CD4-positive, alpha-beta memory T cell (primary cell): ENCODE measurements around the gene B3GNT3. TPM values are rescaled to one million over a fixed set of nuclear protein-coding genes. Genes with fewer than 3 reads are reported as not detected.
A peak's percentile ranks its signal among the peaks of the same experiment; 100 is the strongest.
"Not testable (repeated sequence)": the region's sequence is repeated elsewhere in the genome, so short reads cannot be mapped to it uniquely, and the experiment has no call there.

Source experiments
- CTCF ChIA-PET: fragments of 350-600 bp; sonication (Branson Sonifier 250); formaldehyde crosslinking; loops from one replicate; lab custom pipeline; 2021; ENCODE audit warnings: inconsistent platforms; ENCODE audit not compliant: partially characterized antibody; lab: Charles Lee
- POLR2A ChIA-PET: fragments of 350-600 bp; sonication (Branson Sonifier 250); formaldehyde crosslinking; loops from one replicate; lab custom pipeline; 2021; ENCODE audit not compliant: partially characterized antibody; lab: Charles Lee
- DNase-seq, 5 donors: peaks; one replicate each; pipeline versions ENCODE4 v3.0.0 to v3.0.0-alpha.2; 2020 to 2022; ENCODE audit warnings: mixed read lengths in 1 of 5
- H3K27ac ChIP-seq: one replicate; pipeline ENCODE4 v1.7.0; 2013; ENCODE audit warnings: low read depth, low read length
- H3K27me3 ChIP-seq: 2 replicates; pipeline ENCODE4 v1.7.0; 2013; ENCODE audit warnings: mild to moderate bottlenecking, low read length, moderate library complexity; ENCODE audit not compliant: insufficient read depth
- H3K36me3 ChIP-seq: 2 replicates; pipeline ENCODE4 v1.7.0; 2013; ENCODE audit warnings: mild to moderate bottlenecking, low read length, moderate library complexity; ENCODE audit not compliant: insufficient read depth
- H3K4me1 ChIP-seq: 2 replicates; pipeline ENCODE4 v1.7.0; 2013; ENCODE audit warnings: mild to moderate bottlenecking, low read length, moderate library complexity; ENCODE audit not compliant: insufficient read depth
- H3K4me3 ChIP-seq, 2 donors: one replicate each; pipeline ENCODE4 v1.7.0; 2013; ENCODE audit warnings: low read length in 2 of 2, mild to moderate bottlenecking in 1 of 2
- H3K9me3 ChIP-seq, 2 donors: one replicate each; pipeline ENCODE4 v1.7.0; 2013; ENCODE audit warnings: low read length in 2 of 2, control low read depth in 1 of 2; ENCODE audit not compliant: control insufficient read depth in 1 of 2
- H3K27ac Mint-ChIP-seq, 7 donors: one replicate each; pipeline ENCODE4 v1.8.0; 2020 to 2021; ENCODE audit warnings: mixed read lengths in 7 of 7, mild to moderate bottlenecking in 6 of 7, inconsistent platforms in 3 of 7, moderate library complexity in 3 of 7
- H3K27me3 Mint-ChIP-seq, 2 donors: one replicate each; pipeline ENCODE4 v1.8.0; 2020 to 2021; ENCODE audit warnings: mixed read lengths in 2 of 2
- H3K36me3 Mint-ChIP-seq, 2 donors: one replicate each; pipeline ENCODE4 v1.8.0; 2020 to 2021; ENCODE audit warnings: mixed read lengths in 2 of 2, inconsistent platforms in 1 of 2, mild to moderate bottlenecking in 1 of 2
- H3K4me1 Mint-ChIP-seq, 4 donors: one replicate each; pipeline ENCODE4 v1.8.0; 2020 to 2021; ENCODE audit warnings: mixed read lengths in 4 of 4, mild to moderate bottlenecking in 1 of 4
- H3K4me3 Mint-ChIP-seq, 8 donors: one replicate each; pipeline ENCODE4 v1.8.0; 2020 to 2021; ENCODE audit warnings: mixed read lengths in 8 of 8, mild to moderate bottlenecking in 7 of 8, moderate library complexity in 6 of 8, inconsistent platforms in 3 of 8
- H3K9me3 Mint-ChIP-seq, 8 donors: one replicate each; pipeline ENCODE4 v1.8.0; 2020 to 2021; ENCODE audit warnings: mixed read lengths in 8 of 8, mild to moderate bottlenecking in 5 of 8, inconsistent platforms in 3 of 8, moderate library complexity in 1 of 8
- intact Hi-C: fragments of 100-400 bp; cut with micrococcal nuclease; formaldehyde crosslinking; loops from one replicate; pipeline ENCODE4 v1.15.1; 2023
- polyA plus RNA-seq, 2 donors: library from polyadenylated mRNA; unstranded; fragments of 300-500 nt; fragmentation: Illumina TruSeq; gene quantifications; one replicate each; pipeline ENCODE4 v1.2.3, GENCODE V29; 2021
- total RNA-seq, 2 experiments: library from RNA; stranded (reverse); gene quantifications; one replicate each; pipeline ENCODE4 v1.2.3, GENCODE V29; 2021

B3GNT3 gene
- total and polyA plus RNA-seq, 4 experiments from 2014 or later = 0.34 to 0.72 TPM; not detected in 2

DNA sequence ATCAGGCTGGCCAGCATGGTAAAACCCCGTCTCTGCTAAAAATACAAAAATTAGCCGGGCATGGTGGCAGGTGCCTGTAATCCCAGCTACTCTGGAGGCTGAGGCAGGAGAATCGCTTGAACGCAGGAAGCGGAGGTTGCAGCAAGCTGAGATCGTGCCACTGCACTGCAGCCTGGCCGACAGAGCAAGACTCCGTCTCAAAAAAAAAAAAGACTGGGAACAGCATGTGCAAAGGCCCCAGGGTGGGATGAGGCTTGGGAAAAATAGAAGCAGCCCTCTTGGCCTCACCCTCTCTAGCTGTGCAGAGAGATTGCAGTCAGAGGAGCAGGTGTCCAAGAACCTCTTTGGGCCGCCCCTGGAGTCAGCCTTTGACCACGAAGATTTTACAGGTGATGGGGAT is 17.1 kb upstream of the B3GNT3 start:
- H3K27me3 ChIP-seq, H3K27ac ChIP-seq, H3K27me3 Mint-ChIP-seq, H3K9me3 Mint-ChIP-seq, intact Hi-C loops, H3K9me3 ChIP-seq, H3K4me1 ChIP-seq, H3K27ac Mint-ChIP-seq, H3K4me3 Mint-ChIP-seq, H3K4me3 ChIP-seq, DNase-seq: not testable (repeated sequence)
- ChIA-PET CTCF (interaction anchor here (1.5 to 1.9 kb wide), 3 partner anchors 11 to 78 kb away, joined by 4 to 7 read pairs (median 4); no protein-coding TSS in a partner anchor), POLR2A (interaction anchor here (0.6 kb wide), 1 partner anchor 70 kb away, joined by 3 read pairs; the partner anchor contains the start of gene JAK3)
- H3K36me3 ChIP-seq = peaks cover 28% of the 10 kb centered on the region
- Mint-ChIP-seq H3K36me3 (peaks cover 32 to 51% of the 10 kb centered on the region in 2 donors), H3K4me1 (peaks cover 3 to 11% (median 6%) of the 10 kb centered on the region in 4 donors)

DNA sequence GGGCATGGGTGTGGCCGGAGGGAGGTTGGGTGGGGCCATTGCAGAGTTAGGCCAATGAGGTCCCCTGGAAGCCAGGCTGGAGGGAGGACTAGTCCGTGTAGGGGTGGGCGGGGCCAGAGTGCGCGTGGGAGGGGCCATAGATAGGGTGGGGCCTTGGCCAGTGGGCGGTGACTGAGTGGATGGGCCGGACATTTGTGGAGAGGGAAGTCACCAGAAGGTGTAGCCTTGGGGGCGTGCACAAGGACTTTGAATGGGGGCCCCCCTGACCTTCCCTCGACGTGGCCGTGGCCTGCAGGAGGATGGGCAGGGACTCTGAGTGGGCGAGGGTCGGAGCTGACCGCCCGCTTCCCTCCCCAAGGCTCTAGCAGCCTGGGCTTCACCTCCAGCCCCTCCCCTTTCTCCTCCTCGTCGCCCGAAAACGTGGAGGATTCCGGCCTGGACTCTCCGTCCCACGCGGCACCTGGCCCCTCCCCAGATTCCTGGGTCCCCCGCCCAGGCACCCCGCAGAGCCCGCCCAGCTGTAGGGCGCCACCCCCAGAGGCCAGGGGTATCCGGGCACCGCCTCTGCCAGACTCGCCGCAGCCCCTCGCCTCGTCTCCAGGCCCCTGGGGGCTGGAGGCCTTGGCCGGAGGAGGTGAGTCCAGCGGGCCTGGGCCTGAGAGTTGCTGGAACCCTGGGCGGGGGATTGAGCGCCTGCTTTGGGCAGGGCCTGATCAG is 16.5 kb upstream of the B3GNT3 start:
- intact Hi-C loops = no loop called here
- H3K27ac ChIP-seq = no peak overlapping the region
- H3K9me3 ChIP-seq = no peaks in the 10 kb centered on the region
- H3K9me3 Mint-ChIP-seq = no peaks in the 10 kb centered on the region
- ChIA-PET CTCF (interaction anchor here (1.9 kb wide), 1 partner anchor 77 kb away, joined by 7 read pairs; no protein-coding TSS in a partner anchor), POLR2A (no interaction called here)
- no peaks in the 10 kb centered on the region for H3K27me3 ChIP-seq
- H3K27ac Mint-ChIP-seq = no peak overlapping the region
- H3K4me3 ChIP-seq = no peak overlapping the region
- H3K4me1 ChIP-seq = no peaks in the 10 kb centered on the region
- no peak overlapping the region for H3K4me3 Mint-ChIP-seq
- peaks cover 24% of the 10 kb centered on the region for H3K36me3 ChIP-seq
- no peak for DNase-seq
- peaks cover 27 to 50% of the 10 kb centered on the region in 2 donors for H3K36me3 Mint-ChIP-seq
- no peaks in the 10 kb centered on the region for H3K27me3 Mint-ChIP-seq
- peaks cover 3 to 11% (median 6%) of the 10 kb centered on the region in 4 donors for H3K4me1 Mint-ChIP-seq

DNA sequence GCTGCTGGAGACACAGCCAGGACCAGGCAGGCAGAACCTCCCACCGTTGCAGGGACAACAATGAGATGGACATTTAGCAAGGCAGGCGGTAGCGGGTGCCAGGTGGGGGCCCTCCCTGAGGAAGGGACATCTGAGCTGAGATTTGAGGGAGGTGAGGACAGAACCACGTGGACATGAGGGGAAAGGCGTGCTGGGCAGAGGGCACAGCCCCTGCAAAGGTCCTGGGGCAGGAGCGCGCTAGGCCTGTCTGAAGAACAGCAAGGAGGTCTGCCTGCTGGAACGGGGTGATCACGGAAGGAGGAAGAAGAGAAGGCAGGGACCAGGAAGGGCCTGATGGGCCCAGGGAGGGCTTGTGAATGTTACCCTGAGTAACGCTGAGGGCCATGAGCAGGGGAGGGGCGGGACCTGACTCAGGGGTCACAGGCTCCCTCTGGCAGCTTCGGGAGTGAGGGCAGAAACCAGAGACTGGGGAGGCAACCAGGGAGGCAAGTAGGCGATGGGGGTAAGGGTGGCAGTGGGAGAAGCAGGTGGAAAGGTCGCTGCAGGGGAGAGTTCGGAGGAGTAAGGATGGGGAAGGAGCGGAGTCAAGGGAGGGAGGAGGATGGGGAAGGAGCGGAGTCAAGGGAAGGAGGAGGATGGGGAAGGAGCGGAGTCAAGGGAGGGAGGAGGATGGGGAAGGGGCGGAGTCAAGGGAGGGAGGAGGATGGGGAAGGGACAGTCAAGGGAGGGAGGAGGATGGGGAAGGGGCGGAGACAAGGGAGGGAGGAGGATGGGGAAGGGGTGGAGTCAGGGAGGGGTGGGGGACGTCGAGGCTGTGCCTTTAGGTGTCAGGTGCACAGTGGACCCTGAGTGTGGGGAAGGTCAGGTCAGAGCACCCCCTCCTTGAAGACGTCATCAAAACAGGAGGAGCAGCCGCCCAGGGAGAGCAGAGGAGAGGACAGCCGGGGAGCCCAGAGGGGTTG is 15.7 kb upstream of the B3GNT3 start:
- Histone ChIP-seq H3K27me3 (no peaks in the 10 kb centered on the region), H3K9me3 (no peaks in the 10 kb centered on the region), H3K4me3 (no peak overlapping the region), H3K27ac (no peak overlapping the region), H3K36me3 (peaks cover 28% of the 10 kb centered on the region), H3K4me1 (peaks cover 4% of the 10 kb centered on the region)
- CTCF ChIA-PET = interaction anchor here (1.0 to 1.9 kb wide), 2 partner anchors 75 to 76 kb away, joined by 3 to 7 read pairs; no protein-coding TSS in a partner anchor
- Mint-ChIP-seq H3K4me1 (peaks cover 6 to 14% (median 10%) of the 10 kb centered on the region in 4 donors), H3K36me3 (peaks cover 30 to 49% of the 10 kb centered on the region in 2 donors), H3K4me3 (no peak overlapping the region), H3K27ac (peak overlapping the region in 2 of 7 donors; percentile 56 to 76), H3K9me3 (no peaks in the 10 kb centered on the region), H3K27me3 (no peaks in the 10 kb centered on the region)
- POLR2A ChIA-PET = no interaction called here
- intact Hi-C loops = no loop called here
- DNase-seq = no peak

DNA sequence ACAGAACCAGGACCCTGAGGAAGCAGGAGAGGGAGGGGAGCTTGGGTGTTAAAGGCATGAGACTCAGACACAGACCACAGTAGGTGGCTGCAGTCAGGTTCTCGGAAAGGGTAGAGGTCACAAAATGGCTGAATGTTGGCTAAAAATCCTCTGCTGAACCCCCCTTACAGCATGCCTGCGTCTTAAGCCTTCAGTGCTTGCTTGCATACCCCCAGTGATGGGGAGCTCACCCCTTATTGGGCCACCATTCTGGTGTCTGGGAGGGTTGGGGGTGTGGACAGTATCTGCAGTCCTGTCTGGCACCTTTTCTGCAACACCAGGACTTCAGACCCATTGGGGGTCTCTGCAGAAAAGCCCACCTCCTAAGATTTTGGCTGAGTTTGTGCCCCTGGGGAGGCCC is 14.2 kb upstream of the B3GNT3 start:
- POLR2A ChIA-PET = interaction anchor here (0.5 to 1.0 kb wide), 2 partner anchors 30 to 488 kb away, joined by 3 to 4 read pairs; partner anchors contain the start of gene FCHO1
- no peaks in the 10 kb centered on the region for H3K27me3 ChIP-seq
- no peaks in the 10 kb centered on the region for H3K9me3 Mint-ChIP-seq
- H3K36me3 Mint-ChIP-seq = peaks cover 27 to 41% of the 10 kb centered on the region in 2 donors
- peaks cover 6% of the 10 kb centered on the region for H3K4me1 ChIP-seq
- no peak overlapping the region for H3K4me3 ChIP-seq
- no peak overlapping the region for H3K27ac ChIP-seq
- peaks cover 31% of the 10 kb centered on the region for H3K36me3 ChIP-seq
- peak overlapping the region in 1 of 7 donors; percentile 12 for H3K27ac Mint-ChIP-seq
- H3K4me1 Mint-ChIP-seq = peaks cover 7 to 16% (median 12%) of the 10 kb centered on the region in 4 donors
- CTCF ChIA-PET = no interaction called here
- H3K27me3 Mint-ChIP-seq = no peaks in the 10 kb centered on the region
- intact Hi-C loops = no loop called here
- H3K9me3 ChIP-seq = no peaks in the 10 kb centered on the region
- no peak overlapping the region for H3K4me3 Mint-ChIP-seq
- DNase-seq = no peak

DNA sequence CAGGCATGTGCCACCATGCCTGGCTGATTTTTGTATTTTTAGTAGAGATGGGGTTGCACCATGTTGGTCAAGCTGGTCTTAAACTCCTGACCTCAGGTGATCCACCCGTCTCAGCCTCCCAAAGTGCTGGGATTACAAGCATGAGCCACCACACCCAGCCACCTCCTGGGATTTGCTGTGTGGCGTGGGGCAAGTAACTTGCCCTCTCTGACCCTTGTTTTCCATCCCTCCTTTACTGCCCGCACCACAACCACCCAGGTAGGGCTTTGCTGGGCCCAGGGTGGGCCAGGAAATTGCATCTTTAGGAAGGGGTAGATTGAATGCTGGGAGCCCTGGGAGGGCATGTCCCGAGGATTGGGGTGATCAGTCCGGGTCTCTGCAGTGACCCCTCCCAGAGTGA is 11.2 kb upstream of the B3GNT3 start:
- not testable (repeated sequence) for H3K27ac Mint-ChIP-seq, H3K4me3 Mint-ChIP-seq, DNase-seq, H3K4me3 ChIP-seq, H3K4me1 ChIP-seq, H3K9me3 ChIP-seq, H3K9me3 Mint-ChIP-seq, H3K27me3 Mint-ChIP-seq, H3K27me3 ChIP-seq, H3K27ac ChIP-seq
- peaks cover 28% of the 10 kb centered on the region for H3K36me3 ChIP-seq
- Mint-ChIP-seq H3K4me1 (peaks cover 8 to 13% (median 12%) of the 10 kb centered on the region in 4 donors), H3K36me3 (peaks cover 29 to 44% of the 10 kb centered on the region in 2 donors)
- intact Hi-C loops = loop anchor here (1.0 kb wide), 3 partner anchors 67 to 79 kb away; no protein-coding TSS in a partner anchor
- POLR2A ChIA-PET = interaction anchor here (1.6 kb wide), 1 partner anchor 19 kb away, joined by 4 read pairs; no protein-coding TSS in a partner anchor
- CTCF ChIA-PET = interaction anchor here (0.7 to 4.6 kb wide), 17 partner anchors 11 to 177 kb away, joined by 3 to 28 read pairs (median 5); partner anchors contain the start of genes B3GNT3, CCDC124, FCHO1 and JAK3

DNA sequence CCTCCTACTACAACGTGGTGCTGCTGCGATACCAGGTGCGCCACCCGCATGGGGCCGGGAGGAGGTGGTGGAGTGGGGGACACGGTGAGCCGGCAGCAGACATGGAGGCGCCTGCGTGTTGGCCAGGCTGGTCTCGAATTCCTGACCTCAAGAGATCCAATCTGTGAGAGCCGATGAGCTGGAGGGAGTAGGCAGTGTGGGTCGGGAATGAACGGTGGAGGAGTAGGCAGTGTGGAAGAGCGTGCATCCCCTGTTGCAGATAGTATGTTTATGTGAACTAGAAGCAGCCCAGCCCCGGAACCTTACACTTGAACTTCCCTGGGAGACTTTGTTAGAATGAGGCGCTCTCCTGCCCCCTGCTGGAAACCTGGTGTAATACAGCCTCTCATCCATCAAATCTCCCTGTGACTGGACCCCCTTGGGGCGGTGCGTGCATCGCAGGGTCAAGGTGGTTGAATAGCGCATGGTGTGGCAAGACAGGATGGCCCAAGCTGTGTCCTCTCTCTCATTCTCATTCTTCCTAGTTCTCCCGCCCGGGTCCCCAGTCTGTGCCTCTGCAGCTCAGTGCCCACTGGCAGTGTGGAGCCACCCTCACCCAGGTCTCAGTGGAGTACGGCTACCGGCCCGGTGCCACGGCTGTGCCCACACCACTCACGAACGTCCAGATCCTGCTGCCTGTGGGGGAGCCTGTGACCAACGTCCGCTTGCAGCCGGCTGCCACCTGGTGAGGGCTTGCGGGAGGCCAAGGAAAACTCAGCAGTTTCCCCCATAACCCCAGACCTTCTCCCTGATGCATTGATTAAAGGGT is 10.5 kb upstream of the B3GNT3 start:
- peak; percentile 68 to 72 (median 68) for DNase-seq
- Mint-ChIP-seq H3K27me3 (no peaks in the 10 kb centered on the region), H3K27ac (peak overlapping the region in 6 of 7 donors; percentile 0 to 86 (median 67)), H3K4me1 (peaks cover 7 to 16% (median 15%) of the 10 kb centered on the region in 4 donors), H3K9me3 (peaks cover 0 to 2% (median 0%) of the 10 kb centered on the region in 8 donors), H3K36me3 (peaks cover 30 to 48% of the 10 kb centered on the region in 2 donors), H3K4me3 (peak overlapping the region in 2 of 8 donors; percentile 24 to 49)
- Histone ChIP-seq H3K4me1 (peaks cover 6% of the 10 kb centered on the region), H3K27ac (no peak overlapping the region), H3K9me3 (no peaks in the 10 kb centered on the region), H3K4me3 (no peak overlapping the region), H3K27me3 (no peaks in the 10 kb centered on the region), H3K36me3 (peaks cover 28% of the 10 kb centered on the region)
- POLR2A ChIA-PET = no interaction called here
- CTCF ChIA-PET = interaction anchor here (0.9 to 4.6 kb wide), 18 partner anchors 8 to 149 kb away, joined by 3 to 28 read pairs (median 4); partner anchors contain the start of genes B3GNT3, CCDC124, FCHO1 and MAP1S
- intact Hi-C loops = loop anchor here (1.0 kb wide), 3 partner anchors 66 to 80 kb away; no protein-coding TSS in a partner anchor
